CD4-positive, alpha-beta T cell (primary cell): ENCODE data around the gene SND1. TPM values are rescaled to one million over a fixed set of nuclear protein-coding genes. Genes with fewer than 3 reads are reported as not detected.

Experiments used
- ATAC-seq: fragments of 200-7000 bp; cut with Tn5 transposase; one replicate; pipeline ENCODE4 v1.10.0; 2022; ENCODE audit warnings: mild to moderate bottlenecking; ENCODE audit not compliant: poor library complexity
- CTCF ChIA-PET: fragments of 350-600 bp; sonication (Branson Sonifier 250); formaldehyde crosslinking; loops from one replicate; lab custom pipeline; 2021; ENCODE audit warnings: antibody characterized with exemption, inconsistent platforms; lab: Charles Lee
- POLR2A ChIA-PET: fragments of 350-600 bp; sonication (Branson Sonifier 250); formaldehyde crosslinking; loops from one replicate; lab custom pipeline; 2021; ENCODE audit warnings: antibody characterized with exemption, inconsistent platforms; lab: Charles Lee
- DNase-seq, 14 experiments: peaks; one replicate each; pipeline ENCODE4 v3.0.0-alpha.2; 2013 to 2020; ENCODE audit warnings: mixed read lengths in 2 of 14
- H3K27ac ChIP-seq, 2 donors: one replicate each; pipeline versions ENCODE4 v1.5.1 to v1.7.0; 2013; ENCODE audit warnings: low read length in 2 of 2, low read depth in 1 of 2, mild to moderate bottlenecking in 1 of 2
- H3K27me3 ChIP-seq, 2 experiments: 1 replicate in 1 of 2; 2 replicates in 1 of 2; pipeline versions ENCODE4 v1.6.1 to v1.7.0; 2013; ENCODE audit warnings: low read length in 2 of 2, control low read depth in 1 of 2, mild to moderate bottlenecking in 1 of 2, moderate library complexity in 1 of 2; ENCODE audit not compliant: insufficient read depth in 2 of 2, control insufficient read depth in 1 of 2
- H3K36me3 ChIP-seq: one replicate; pipeline ENCODE4 v1.6.1; 2013; ENCODE audit warnings: low read length, control low read depth; ENCODE audit not compliant: insufficient read depth
- H3K4me1 ChIP-seq: one replicate; pipeline ENCODE4 v1.6.1; 2013; ENCODE audit warnings: low read length, control low read depth; ENCODE audit not compliant: insufficient read depth
- H3K4me3 ChIP-seq: one replicate; pipeline ENCODE4 v1.5.1; 2013; ENCODE audit warnings: mild to moderate bottlenecking, low read length, moderate library complexity
- H3K9me3 ChIP-seq, 2 experiments: 1 replicate in 1 of 2; 2 replicates in 1 of 2; pipeline versions ENCODE4 v1.6.1 to v1.7.0; 2013; ENCODE audit warnings: low read length in 2 of 2, mild to moderate bottlenecking in 2 of 2, control low read depth in 1 of 2, moderate library complexity in 1 of 2; ENCODE audit not compliant: control insufficient read depth in 1 of 2, insufficient read depth in 1 of 2
- H3K27ac Mint-ChIP-seq: one replicate; pipeline ENCODE4 v1.8.0; 2020; ENCODE audit warnings: mixed read lengths
- H3K27me3 Mint-ChIP-seq: one replicate; pipeline ENCODE4 v1.8.0; 2021; ENCODE audit warnings: mixed read lengths
- H3K36me3 Mint-ChIP-seq: one replicate; pipeline ENCODE4 v1.8.0; 2021; ENCODE audit warnings: low read depth, mixed read lengths
- H3K4me1 Mint-ChIP-seq: one replicate; pipeline ENCODE4 v1.8.0; 2021; ENCODE audit warnings: low read depth, mixed read lengths
- H3K4me3 Mint-ChIP-seq: one replicate; pipeline ENCODE4 v1.8.0; 2020; ENCODE audit warnings: mild to moderate bottlenecking, mixed read lengths
- H3K9me3 Mint-ChIP-seq: one replicate; pipeline ENCODE4 v1.8.0; 2020; ENCODE audit warnings: mixed read lengths
- intact Hi-C, 2 experiments: fragments of 100-400 bp; cut with DNase I in 1 of 2; cut with micrococcal nuclease in 1 of 2; formaldehyde crosslinking; loops; one replicate each; pipeline versions ENCODE4 v1.15.1 to v1.9.0; 2023 to 2025; cut with DNase I, micrococcal nuclease
- total RNA-seq, 174 experiments: library from RNA in 2 of 174; stranded (reverse) in 2 of 174; gene quantifications; one replicate each; pipeline ENCODE4 v1.2.3 and lab custom pipeline; 2021 to 2026
- TF ChIP-seq, protein P1 (sequence below): fragments of 200-600 bp; IDR thresholded peaks from one replicate; pipeline ENCODE4 v1.8.0; 2022; ENCODE audit warnings: antibody characterized with exemption, mild to moderate bottlenecking

Gene SND1
- total RNA-seq, 2 experiments from 2014 or later = 104 to 113 TPM

DNA sequence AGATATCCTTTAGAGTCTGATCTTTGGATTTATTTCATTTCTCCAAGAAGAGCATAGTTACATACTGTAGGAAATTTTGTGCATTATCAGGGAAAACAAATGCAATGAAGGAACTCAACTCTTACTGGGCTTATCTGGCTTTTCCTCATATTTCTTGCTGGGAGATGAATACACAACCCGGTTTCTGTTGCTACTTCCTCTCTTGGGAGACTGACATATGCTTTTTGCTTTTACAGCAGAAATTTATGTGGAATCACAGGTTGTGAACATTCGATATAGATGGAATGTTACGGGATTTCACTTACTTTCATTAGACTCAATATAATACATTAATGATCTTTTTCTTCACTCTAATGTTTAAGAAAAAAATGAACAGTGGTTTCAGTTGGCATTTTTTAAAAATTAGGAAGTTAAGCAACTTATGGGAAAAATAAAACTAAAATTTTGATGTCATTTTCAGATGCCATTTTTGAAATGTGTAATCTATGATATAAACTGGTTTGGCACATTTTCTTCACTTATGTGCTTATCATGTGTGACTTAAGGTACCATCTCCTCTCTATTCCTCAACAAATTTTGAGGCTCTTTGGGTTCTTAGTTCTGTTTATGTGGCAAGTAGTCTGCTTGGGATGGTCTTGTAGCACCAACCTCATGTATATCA is 7.1 kb downstream of the SND1 start:
- Histone ChIP-seq H3K36me3 (peaks cover 40% of the 10 kb centered on the region), H3K27ac (no peak overlapping the region), H3K9me3 (no peaks in the 10 kb centered on the region), H3K4me3 (no peak overlapping the region), H3K4me1 (peaks cover 16% of the 10 kb centered on the region), H3K27me3 (no peaks in the 10 kb centered on the region)
- ChIA-PET POLR2A (no interaction called here), CTCF (no interaction called here)
- peaks cover 72% of the 10 kb centered on the region for H3K4me1 Mint-ChIP-seq
- no peak for DNase-seq
- H3K4me3 Mint-ChIP-seq = no peak overlapping the region
- peaks cover 67% of the 10 kb centered on the region for H3K36me3 Mint-ChIP-seq
- intact Hi-C loops = loop anchor here (10.0 kb wide), 3 partner anchors 264 to 1396 kb away; partner anchors contain the start of genes CALU (in 1 of the 2), TNPO3 (in 1 of the 2) and ZNF800 (in 1 of the 2)
- H3K9me3 Mint-ChIP-seq = no peaks in the 10 kb centered on the region
- ATAC-seq = no peak
- H3K27me3 Mint-ChIP-seq = no peaks in the 10 kb centered on the region
- TF ChIP-seq, protein P1, sequence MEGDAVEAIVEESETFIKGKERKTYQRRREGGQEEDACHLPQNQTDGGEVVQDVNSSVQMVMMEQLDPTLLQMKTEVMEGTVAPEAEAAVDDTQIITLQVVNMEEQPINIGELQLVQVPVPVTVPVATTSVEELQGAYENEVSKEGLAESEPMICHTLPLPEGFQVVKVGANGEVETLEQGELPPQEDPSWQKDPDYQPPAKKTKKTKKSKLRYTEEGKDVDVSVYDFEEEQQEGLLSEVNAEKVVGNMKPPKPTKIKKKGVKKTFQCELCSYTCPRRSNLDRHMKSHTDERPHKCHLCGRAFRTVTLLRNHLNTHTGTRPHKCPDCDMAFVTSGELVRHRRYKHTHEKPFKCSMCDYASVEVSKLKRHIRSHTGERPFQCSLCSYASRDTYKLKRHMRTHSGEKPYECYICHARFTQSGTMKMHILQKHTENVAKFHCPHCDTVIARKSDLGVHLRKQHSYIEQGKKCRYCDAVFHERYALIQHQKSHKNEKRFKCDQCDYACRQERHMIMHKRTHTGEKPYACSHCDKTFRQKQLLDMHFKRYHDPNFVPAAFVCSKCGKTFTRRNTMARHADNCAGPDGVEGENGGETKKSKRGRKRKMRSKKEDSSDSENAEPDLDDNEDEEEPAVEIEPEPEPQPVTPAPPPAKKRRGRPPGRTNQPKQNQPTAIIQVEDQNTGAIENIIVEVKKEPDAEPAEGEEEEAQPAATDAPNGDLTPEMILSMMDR = no peak
- no peak overlapping the region for H3K27ac Mint-ChIP-seq

- DNase-seq (no peak), ATAC-seq (no peak)
- no peaks in the 10 kb centered on the region for H3K27me3 ChIP-seq
- H3K4me1 ChIP-seq = no peaks in the 10 kb centered on the region
- no peak overlapping the region for H3K4me3 Mint-ChIP-seq
- peaks cover 66% of the 10 kb centered on the region for H3K4me1 Mint-ChIP-seq
- peaks cover 66% of the 10 kb centered on the region for H3K36me3 Mint-ChIP-seq
- H3K4me3 ChIP-seq = no peak overlapping the region
- no peaks in the 10 kb centered on the region for H3K9me3 Mint-ChIP-seq
- H3K27ac Mint-ChIP-seq = no peak overlapping the region
- CTCF ChIA-PET = no interaction called here
- no peaks in the 10 kb centered on the region for H3K27me3 Mint-ChIP-seq
- H3K27ac ChIP-seq = no peak overlapping the region
- TF ChIP-seq, protein P1 = no peak
- POLR2A ChIA-PET = no interaction called here
- intact Hi-C loops = no loop called here
- H3K9me3 ChIP-seq = no peaks in the 10 kb centered on the region
- H3K36me3 ChIP-seq = peaks cover 20% of the 10 kb centered on the region
These were observed 13.9 kb downstream of the SND1 start for GRCh38 chr7:127665922-127666321.

DNA sequence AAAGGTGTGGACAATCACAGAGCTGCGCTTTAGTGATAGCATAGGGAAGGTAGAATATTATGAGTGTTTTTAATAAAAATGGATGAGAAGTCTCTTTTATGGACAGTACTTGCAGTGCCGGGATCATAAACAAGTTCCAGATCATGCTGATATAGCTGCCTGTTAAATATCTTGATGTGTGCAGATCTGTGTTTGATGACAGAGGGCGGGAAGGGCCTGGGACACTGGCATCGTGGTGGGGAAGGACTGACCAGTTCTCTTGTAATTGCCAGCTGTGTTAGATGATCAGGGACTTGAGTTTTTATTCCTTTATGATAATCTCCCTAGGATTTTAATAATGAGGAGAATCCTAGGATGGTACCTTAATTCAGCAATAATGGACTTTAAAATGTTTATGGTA is 14.6 kb downstream of the SND1 start:
- H3K27ac Mint-ChIP-seq = no peak overlapping the region
- H3K27ac ChIP-seq = no peak overlapping the region
- peaks cover 59% of the 10 kb centered on the region for H3K4me1 Mint-ChIP-seq
- no peaks in the 10 kb centered on the region for H3K27me3 Mint-ChIP-seq
- ChIA-PET POLR2A (no interaction called here), CTCF (no interaction called here)
- H3K36me3 ChIP-seq = peaks cover 17% of the 10 kb centered on the region
- peaks cover 64% of the 10 kb centered on the region for H3K36me3 Mint-ChIP-seq
- H3K4me1 ChIP-seq = no peaks in the 10 kb centered on the region
- no peaks in the 10 kb centered on the region for H3K9me3 Mint-ChIP-seq
- intact Hi-C loops = no loop called here
- no peaks in the 10 kb centered on the region for H3K9me3 ChIP-seq
- no peak for DNase-seq
- H3K4me3 Mint-ChIP-seq = no peak overlapping the region
- TF ChIP-seq, protein P1 = no peak
- no peaks in the 10 kb centered on the region for H3K27me3 ChIP-seq
- ATAC-seq = no peak
- H3K4me3 ChIP-seq = no peak overlapping the region
